Measurements from ENCODE around the gene ZNF655.

DNA sequence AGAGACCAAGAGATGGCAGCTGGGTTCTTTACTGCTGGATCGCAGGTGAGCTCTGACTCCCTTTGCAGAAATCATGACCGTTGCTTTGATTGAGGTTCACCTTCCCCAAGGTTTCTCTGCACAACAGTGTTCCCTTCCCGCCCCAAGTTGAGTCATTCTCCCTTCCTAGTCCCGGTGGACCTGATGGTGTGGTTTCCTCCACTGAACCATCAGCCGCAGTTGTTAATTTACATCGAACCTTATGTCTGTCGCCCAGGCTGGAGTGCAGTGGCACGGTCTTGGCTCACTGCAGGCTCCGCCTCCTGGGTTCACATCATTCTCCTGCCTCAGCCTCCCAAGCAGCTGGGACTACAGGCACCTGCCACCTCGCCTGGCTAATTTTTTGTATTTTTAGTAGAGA, 64.2 kb downstream of the ZNF655 start:
- TF ChIP-seq CTCF (conservative IDR thresholded peaks at IDR 0.05; ENCODE audit: low read depth, low read length) (no peak), CEBPB (IDR thresholded peaks at IDR 0.05; ENCODE audit: low read depth, low read length) (no peak), FOS (IDR thresholded peaks at IDR 0.05; ENCODE audit: low read depth, low read length) (no peak), POLR2A (IDR thresholded peaks at IDR 0.05; ENCODE audit: low read depth, low read length) (no peak), RAD21 (IDR thresholded peaks at IDR 0.05; ENCODE audit: low read length) (no peak), SMC3 (IDR thresholded peaks at IDR 0.05; ENCODE audit: low read depth, low read length) (no peak)
- TF ChIP-seq, protein P1, sequence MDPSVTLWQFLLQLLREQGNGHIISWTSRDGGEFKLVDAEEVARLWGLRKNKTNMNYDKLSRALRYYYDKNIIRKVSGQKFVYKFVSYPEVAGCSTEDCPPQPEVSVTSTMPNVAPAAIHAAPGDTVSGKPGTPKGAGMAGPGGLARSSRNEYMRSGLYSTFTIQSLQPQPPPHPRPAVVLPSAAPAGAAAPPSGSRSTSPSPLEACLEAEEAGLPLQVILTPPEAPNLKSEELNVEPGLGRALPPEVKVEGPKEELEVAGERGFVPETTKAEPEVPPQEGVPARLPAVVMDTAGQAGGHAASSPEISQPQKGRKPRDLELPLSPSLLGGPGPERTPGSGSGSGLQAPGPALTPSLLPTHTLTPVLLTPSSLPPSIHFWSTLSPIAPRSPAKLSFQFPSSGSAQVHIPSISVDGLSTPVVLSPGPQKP (IDR thresholded peaks at IDR 0.05; ENCODE audit: borderline replicate concordance, low read depth, low read length) = no peak

Data from IMR-90 (cell line).